ENCODE data around the gene ARF6. TPM values are rescaled to one million over a fixed set of nuclear protein-coding genes. Genes with fewer than 3 reads are reported as not detected.

Gene ARF6
- polyA plus RNA-seq, result 10 to 100 TPM; 13.2 to 40.7 (median 36.2) TPM

DNA sequence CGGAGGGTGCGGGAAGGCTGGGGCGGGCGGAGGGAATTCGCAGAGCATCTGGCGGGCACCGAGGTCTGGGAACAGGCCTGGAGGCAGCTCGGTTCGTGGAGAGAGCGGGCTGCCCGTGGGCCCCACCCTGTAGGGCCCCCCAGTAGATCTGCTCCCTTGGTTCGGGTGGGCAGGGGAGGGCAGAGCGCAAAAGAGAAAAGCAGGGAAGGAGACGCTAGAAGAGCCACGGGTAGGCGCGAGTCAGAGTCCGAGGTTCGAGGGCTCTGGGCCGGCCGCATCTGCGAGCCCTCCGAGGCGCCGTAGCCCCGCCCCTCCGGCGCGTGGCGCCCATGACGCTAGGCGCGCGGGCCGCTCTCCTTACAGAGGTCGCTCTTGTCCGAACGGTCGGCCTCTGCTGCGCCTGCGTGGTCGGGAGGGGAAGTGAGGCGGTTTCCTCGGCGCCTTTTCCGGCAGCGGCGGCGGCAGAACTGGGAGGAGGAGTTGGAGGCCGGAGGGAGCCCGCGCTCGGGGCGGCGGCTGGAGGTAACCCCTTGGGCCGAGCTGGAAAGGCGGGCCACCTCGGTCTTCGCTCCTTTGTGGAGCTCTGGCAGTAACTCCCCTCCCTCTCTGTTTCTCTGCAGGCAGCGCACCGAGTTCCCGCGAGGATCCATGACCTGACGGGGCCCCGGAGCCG is at the start of gene ARF6:
ARF6 (plus strand) TSS at position 447 of the 673 bp plus-strand sequence. CDS start 655 bp downstream, outside the sequence.
- H3K27ac ChIP-seq (ENCODE audit: low read depth, low read length), result peak within 1 kb of the TSS; percentile 97
- 0 to 1% (median 0%) methylated on average over 65 to 66 of the region's 66 CpGs for WGBS, 3 donors

DNA sequence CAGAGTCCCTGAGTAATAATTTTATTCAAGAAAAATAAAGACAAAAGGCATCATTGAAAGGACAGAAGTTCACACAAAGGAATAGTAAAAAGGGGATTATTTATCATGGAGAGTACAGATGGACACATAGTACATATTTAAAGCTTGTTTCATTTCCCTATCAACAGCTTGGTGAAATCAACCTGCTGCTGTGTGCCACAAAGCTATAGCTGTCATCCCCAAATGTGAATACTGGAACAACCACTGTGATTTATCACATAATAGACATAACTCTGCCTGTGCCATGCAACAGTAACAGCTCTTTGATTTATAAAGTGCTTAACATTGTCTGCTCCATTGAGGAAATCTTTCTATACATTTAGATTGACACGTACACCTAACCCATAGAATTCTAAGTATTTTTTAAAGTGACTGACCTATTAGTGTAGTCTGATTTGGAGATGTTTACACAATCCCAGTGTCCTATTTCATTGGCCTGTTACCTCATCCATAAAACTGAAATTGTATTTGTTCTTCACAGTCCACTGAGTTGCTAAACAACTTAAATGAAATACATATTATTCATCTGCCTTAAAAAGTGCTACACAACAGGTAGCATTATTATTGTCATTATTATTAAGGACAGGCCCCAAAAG is 43.6 kb upstream of the ARF6 start:
- no peak overlapping the region for H3K27ac ChIP-seq (ENCODE audit: low read depth, low read length)
- WGBS, 3 donors, result 82 to 86% (median 84%) methylated on average over 1 of the region's 1 CpG

DNA sequence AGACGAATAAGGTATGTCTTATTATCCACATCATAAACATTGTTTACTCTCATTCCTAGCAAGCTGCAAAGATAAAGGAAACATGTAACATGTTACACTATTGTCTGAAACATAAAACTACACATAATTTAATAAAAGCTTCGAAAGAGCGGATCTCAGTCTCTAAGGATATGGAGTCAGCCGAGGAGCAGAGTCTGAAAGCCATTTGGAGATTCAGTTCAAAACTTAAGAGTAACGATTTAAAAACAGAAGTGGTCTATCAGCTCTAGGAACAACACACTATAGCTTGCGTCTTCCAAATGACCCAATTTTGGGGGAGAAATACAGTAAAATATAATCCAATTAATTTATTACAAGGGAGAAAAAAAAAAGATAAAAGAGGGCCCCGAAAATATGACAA is 41.1 kb upstream of the ARF6 start:
- 3 to 9% (median 6%) methylated on average over 7 of the region's 7 CpGs for WGBS, 3 donors
- H3K27ac ChIP-seq (ENCODE audit: low read depth, low read length), result peak overlapping the region; percentile 63

DNA sequence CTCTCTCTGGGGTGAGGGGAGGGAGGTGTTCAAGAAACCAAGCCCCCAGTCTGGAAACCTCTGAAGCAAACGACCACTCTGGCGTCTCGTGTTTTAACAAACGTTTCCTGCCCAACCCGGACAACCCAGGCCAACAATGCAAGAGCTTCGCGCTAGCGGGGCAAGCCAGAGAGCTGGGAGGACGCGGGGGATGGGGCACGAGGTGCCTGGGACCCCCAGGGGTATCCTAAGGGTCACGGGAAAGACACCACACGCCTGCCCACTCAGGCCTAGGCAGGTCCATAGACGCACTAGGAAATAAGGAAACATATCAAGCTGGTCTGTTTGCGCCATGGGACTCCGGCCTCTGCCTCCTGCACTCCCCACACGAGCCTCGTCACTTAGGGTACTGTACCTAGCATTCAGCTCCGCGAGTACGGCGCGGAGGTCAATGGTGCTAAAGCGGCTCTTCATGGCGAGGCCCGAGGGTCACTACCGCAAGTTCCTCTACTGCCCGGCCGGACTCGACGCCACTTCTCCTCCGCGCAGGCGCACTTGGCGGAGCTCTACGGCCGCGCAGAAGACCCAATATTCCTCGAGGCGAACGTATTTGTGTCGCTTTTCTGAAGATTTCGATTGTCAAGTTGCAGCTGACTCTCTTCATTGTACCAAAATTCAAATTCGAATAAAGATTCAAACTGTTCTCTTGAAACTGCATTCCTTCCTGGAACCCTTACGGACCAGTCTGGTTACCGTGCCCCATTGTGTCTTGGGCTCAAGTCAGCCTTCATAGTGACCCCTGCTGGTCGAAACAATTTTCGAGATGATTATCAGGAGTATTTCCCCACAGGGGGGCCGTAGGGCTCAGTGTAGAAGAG is 40.4 kb upstream of the ARF6 start, which contains the start of gene NEMF:
NEMF (minus strand) TSS at position 488 of the 857 bp plus-strand sequence; CDS start at position 453, 35 bp downstream.
- peak within 1 kb of the TSS; percentile 63 for H3K27ac ChIP-seq (ENCODE audit: low read depth, low read length)
- 0 to 1% (median 0%) methylated on average over 49 of the region's 49 CpGs for WGBS, 3 donors

DNA sequence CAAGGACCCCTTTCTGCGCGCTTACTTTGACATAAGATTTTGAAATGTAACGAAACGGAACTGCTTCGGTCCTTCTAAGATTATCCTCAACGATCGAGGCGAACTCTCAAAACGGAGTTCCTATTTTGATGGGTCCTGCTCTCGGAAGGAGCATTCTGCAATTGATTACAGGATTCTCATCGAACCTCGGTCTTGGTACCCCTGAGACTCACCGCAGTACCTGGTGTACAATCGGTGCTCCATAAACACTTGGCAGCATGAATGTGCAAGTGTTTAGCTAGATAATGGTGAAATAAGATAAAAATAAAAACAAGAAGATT is 39.8 kb upstream of the ARF6 start:
- 0 to 1% (median 1%) methylated on average over 14 of the region's 14 CpGs for WGBS, 3 donors
- H3K27ac ChIP-seq (ENCODE audit: low read depth, low read length), result no peak overlapping the region

DNA sequence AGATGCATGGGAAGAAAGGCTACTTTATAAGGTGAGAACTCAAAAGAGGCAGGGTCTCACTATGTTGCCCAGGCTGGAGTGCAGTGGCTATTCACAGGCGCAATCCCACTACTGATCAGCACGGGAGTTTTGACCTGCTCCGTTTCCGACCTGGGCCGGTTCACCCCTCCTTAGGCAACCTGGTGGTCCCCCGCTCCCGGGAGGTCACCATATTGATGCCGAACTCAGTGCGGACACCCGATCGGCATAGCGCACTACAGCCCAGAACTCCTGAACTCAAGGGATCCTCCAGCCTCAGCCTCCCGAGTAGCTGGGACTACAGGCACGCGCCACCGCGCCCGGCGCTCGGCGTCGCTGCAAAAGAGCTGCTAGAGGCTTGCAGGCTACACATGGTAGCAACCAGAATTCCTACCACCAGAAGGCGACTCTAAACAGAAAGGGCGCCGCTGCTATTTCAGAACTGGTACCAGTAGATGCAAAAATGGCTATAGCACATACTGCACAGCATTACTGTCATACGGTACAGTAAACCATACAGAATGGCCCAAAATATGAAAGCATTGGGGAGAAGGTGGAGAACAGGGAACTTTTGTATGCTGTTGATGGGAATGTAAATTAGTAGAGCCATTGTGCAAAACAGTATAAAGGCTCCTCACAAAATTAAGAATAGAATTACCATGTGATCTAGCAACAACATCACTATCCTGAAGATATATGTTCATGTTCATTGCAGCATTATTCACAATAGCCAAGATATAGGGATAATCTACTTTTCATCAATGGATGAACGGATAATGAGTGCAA is 39.1 kb upstream of the ARF6 start:
- H3K27ac ChIP-seq (ENCODE audit: low read depth, low read length), result no peak overlapping the region
- WGBS, 3 donors, result 11 to 20% (median 13%) methylated on average over 23 to 26 of the region's 27 CpGs

DNA sequence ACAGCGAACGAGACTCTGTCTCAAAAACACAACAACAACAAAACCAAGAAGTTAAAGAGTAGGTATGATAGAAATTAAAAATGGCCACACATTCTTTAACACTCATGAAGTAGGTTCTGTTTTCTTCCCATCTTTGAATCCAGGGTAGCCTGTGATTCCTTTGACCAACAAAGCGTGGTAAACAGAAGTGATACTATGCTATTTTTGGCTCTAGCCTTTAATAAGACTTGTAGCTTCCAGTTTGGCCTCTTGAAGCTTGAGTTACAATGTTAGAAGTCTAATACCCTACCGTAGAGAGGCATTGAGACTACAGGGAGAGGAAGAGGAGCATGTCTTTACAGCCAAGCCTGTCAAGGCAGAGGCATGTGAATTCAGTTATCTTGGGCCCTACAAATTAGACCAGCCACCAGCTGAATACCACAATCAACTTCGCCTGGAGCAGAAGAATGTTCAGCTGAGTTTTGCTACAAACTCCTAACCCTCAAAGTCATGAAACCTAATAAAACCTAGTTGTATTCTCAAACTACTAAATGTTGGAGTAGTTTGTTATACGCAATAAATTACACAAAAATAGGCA is 35.4 kb upstream of the ARF6 start:
- no peak overlapping the region for H3K27ac ChIP-seq (ENCODE audit: low read depth, low read length)
- 88 to 89% (median 89%) methylated on average over 6 of the region's 6 CpGs for WGBS, 3 donors

DNA sequence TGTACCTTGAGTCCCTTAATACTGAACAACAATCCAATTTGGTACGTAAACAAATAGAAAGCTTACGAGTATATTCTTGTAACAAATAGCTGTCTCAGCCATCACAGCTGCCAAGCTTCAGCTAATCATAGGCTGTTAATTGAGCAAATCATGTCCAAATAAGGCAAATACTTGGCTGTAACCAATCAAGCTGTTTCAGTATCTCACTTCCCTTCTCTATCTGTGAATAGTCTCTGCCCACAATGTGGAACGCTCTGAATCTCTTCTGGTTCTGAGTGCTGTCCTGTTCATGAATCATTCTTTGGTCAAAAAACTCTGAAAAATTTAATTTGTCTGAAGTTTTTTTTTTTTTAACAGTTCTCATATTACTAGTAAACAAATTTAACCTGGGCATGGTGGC is 34.5 kb upstream of the ARF6 start:
- H3K27ac ChIP-seq (ENCODE audit: low read depth, low read length), result no peak overlapping the region
- WGBS, 3 donors, result 83 to 94% (median 90%) methylated on average over 3 of the region's 3 CpGs

DNA sequence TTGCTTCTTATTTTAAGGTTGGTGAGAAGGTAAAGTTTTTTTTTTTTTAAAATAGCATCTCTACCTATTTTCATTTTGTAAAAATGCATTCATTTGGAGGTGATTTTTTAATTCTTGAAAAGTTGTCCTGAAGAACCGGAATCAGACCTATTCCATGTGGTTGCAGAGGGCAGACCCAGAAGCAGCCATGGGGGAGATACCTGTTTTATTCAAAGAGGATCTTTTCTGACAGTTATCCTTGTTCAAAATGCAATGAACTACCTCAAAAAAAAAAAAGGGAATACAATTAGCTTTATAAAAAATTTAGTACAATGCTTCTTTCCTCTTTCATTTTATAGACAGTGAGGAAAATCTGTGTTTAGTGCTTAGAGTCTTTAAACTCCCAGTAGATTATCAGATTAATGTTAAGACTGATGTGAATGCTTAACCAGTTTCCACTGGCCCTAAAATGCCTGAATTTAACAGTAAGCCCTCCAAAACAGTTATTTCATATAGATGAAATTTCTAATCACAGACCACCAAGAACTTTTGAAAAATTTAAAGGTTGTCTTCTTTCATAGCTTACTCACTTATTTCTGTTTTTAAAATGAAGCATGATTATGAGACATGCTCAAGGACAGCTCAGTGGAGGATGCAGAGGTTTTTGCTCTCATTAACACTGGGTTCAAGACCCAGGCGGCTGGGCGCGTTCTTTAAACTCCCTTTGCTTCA is 31.7 kb upstream of the ARF6 start:
- H3K27ac ChIP-seq (ENCODE audit: low read depth, low read length), result peak overlapping the region; percentile 58
- WGBS, 3 donors, result 21 to 23% (median 22%) methylated on average over 4 of the region's 4 CpGs

DNA sequence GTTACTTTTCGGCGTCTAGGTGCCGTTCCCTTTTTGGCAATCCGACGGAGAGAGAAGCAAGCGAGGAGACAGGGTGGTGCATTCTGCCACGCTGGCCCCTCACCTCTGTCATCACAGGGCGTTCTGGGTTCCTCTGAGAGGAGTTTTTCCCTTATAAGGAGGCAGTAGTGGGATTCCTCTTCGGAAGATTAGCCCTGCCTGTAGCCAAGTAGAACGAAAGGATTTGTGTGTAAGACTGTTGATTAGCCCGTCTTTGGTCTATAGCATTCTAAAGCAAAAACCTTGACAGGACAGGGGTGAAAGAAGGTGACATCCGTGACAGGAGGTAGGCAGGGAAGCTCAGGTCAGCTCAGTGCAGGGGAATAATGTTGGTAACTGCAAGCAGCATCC is 31.2 kb upstream of the ARF6 start:
- peak overlapping the region; percentile 58 for H3K27ac ChIP-seq (ENCODE audit: low read depth, low read length)
- WGBS, 3 donors, result 0% methylated on average over 12 of the region's 12 CpGs

DNA sequence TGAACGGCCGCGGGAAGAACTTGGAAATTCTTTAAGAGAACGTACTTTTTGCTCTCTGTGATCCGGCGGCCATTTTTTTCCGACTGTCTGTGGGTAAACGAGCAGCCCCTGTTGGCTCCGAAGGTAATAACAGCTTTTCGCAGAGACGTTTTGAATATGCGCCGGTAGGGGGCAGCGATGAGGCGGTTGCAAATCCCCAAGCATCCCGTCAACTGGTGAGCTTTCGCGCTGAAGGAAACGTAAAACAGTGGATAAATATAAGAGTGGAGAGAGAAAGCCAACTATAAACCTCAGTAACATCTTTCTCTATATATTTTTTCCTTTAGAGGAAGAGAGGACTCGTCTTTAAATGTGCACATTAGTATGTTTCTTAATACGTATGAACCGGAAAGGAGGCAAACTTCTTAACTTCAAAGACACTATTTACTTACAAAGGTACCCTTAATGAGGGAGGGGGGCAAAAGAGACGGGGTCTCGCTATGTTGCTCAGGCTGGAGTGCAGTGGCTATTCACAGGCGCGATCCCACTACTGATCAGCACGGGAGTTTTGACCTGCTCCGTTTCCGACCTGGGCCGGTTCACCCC is 30.7 kb upstream of the ARF6 start:
- H3K27ac ChIP-seq (ENCODE audit: low read depth, low read length), result peak overlapping the region; percentile 58
- 0 to 1% (median 0%) methylated on average over 27 to 28 of the region's 30 CpGs for WGBS, 3 donors

DNA sequence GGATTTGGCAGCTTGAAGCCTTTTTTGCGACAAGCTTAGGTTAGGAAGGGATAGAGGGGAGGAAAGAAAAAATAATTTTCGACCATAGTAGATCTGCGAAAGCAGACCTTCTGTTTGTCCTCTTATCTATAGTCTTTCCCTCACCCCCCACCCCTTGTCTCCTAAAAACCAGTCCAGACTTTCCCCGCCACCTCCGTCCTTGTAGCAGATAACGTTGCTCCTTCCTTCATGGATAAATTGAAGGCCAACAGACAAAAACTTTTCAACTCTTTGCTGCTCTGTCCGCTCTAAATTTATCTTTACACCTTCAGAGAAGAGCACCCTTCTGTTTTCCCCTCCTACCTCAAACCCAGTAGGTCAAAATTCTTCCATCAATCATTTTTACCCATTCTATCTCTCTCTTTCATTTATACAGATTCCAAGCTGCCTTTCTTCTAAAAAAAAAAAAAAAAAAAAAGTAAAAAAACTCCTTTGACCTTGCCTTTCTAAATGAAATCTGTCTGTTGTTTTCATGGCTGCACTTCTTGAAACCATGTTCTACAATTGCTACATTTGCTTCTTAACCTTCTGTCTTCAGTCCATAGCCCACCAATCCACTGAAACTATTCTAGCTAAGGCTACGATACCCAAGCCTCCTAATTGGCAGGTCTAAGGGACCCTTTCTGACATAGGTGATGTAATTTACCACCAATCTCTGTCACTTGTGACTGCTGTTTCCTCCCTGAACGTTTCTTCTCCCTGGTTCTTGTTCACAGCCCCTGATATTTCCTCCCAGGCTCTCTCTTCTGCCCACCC is 29.2 kb upstream of the ARF6 start:
- H3K27ac ChIP-seq (ENCODE audit: low read depth, low read length), result no peak overlapping the region
- 15 to 22% (median 19%) methylated on average over 9 of the region's 9 CpGs for WGBS, 3 donors

DNA sequence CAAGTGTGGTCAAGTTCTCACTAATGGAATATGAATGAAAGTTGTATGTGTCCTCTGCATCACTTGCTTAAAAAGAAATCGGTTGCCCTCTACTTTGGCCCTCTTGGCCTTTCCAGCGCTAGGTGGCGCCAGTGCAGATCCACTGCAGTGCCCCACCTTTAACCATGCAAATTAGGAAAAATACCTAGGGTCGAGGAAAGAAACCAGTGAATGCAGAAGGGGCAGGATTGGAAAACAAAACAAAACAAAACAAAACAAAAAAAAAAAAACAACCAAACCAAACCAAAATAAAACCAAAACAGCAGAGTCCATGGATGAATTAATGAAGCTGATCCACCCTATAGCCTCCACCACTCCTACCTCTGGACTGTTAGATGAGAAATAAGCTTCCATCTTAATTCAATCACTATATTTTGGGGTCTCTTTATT is 27.4 kb upstream of the ARF6 start:
- H3K27ac ChIP-seq (ENCODE audit: low read depth, low read length), result no peak overlapping the region
- WGBS, 3 donors, result 0% methylated on average over 4 of the region's 4 CpGs

DNA sequence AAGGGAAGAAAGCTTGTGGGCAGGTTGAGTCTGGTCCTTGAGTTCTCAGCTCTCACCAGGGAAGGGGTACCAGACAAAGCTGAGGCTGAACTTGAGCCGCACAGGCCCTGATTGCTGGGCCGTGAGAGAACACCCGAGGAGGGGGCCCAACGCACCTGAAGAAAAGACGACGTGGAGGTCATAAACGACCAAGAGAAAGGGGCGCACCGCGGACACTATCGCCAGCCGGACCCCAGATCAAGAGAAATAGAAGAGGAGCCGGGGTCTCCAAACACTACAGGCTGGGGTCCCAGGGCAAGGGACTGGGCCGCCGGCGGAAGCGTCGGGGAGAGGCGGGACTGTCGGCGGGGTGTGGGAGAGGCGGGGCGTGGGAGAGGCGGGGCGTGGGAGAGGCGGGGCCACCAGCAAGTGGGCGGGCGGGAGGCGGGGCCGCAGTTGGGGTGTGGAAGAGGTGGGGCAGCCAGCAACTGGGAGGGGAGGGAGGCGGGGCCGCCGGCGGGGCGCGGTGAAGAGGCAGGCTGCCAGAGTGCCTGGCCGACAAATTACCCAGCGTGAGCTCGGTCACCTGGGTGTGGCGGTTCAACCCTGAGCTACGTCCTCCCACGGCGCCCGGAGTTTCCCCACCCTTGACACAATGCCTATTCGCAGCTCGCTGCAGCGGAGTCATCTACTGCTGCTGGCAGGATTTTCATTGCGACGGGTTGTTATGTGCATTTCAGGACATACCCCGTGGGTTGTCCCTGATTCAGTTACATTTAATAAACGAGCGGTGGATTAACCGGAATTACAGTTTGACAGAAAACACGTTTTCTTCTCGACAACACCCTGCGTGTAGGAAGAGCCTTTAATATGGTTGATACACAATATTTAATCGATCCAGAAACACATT is 24.8 kb upstream of the ARF6 start:
- no peak overlapping the region for H3K27ac ChIP-seq (ENCODE audit: low read depth, low read length)
- WGBS, 3 donors, result 0 to 1% (median 1%) methylated on average over 40 to 57 of the region's 57 CpGs

DNA sequence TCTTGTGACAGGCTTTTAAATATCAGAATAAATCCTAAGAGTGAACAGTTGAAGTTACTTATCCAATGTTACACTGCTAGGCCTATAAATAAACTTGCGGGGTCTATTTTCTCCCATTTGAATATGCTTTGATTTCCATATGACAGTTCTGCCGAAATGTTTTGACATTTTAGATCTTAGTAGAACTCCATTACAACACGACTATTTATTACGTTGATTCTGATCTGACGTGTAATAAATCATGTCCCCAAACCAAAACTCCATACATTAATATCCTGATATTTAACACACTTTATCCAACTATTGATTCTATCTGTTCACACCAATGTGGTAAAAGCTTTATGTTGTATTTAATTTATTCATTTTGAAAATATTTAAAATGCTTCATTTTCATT is 24.2 kb upstream of the ARF6 start:
- WGBS, 3 donors, result 42 to 48% (median 47%) methylated on average over 5 of the region's 5 CpGs
- no peak overlapping the region for H3K27ac ChIP-seq (ENCODE audit: low read depth, low read length)

DNA sequence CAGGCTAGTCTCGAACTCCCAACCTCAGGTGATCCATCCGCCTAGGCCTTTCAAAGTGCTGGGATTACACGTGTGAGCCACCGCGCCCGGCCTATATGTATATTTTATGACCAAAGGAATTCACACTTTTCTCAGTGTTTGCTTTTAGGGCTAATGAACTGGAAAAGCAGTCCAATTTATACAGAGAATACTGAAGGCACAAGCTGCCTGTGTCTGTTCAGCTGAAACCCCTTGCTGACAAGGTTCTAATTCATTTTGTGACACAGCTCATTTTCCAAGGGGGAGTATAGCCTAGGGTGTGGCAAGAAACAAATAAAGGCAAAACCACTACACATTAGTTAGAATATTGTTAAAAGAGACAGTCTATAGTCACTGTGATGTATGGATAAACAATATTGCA is 22.0 kb upstream of the ARF6 start:
- WGBS, 3 donors, result 94 to 97% (median 96%) methylated on average over 6 of the region's 6 CpGs
- no peak overlapping the region for H3K27ac ChIP-seq (ENCODE audit: low read depth, low read length)

Measured in adipose tissue (tissue), 3 donors.